Retinal pigment epithelial cell (primary cell): ENCODE data around the gene GPA33.

ENCODE experiments used
- DNase-seq: peaks from one replicate; pipeline ENCODE4 v3.0.0-alpha.2; 2010; ENCODE audit warnings: low read depth
- H3K4me3 ChIP-seq: 2 replicates; pipeline ENCODE4 v1.5.1; 2011; ENCODE audit warnings: mild to moderate bottlenecking, low read length, control low read depth, moderate library complexity
- CTCF ChIP-seq: conservative IDR thresholded peaks from 2 replicates; pipeline ENCODE4 v1.5.1; 2011; ENCODE audit warnings: low read depth, low read length, control low read depth, inconsistent platforms

GPA33 gene

GRCh38 chr1:167088746-167089417 lies 1.3 kb downstream of the GPA33 start:
- no peak overlapping the region for H3K4me3 ChIP-seq
- no peak for DNase-seq
- no peak for TF ChIP-seq CTCF

GRCh38 chr1:167086768-167087167 lies 3.4 kb downstream of the GPA33 start:
- no peak for TF ChIP-seq CTCF

GRCh38 chr1:167086033-167086432 lies 4.1 kb downstream of the GPA33 start:
- no peak overlapping the region for H3K4me3 ChIP-seq
- DNase-seq, result no peak
- TF ChIP-seq CTCF, result no peak

More at GRCh38 chr1:167086768-167087167, 3.4 kb downstream of the GPA33 start:
- no peak overlapping the region for H3K4me3 ChIP-seq
- no peak for DNase-seq

GRCh38 chr1:167084757-167085156 lies 5.4 kb downstream of the GPA33 start:
- no peak for TF ChIP-seq CTCF
- H3K4me3 ChIP-seq, result no peak overlapping the region
- no peak for DNase-seq

- no peak for TF ChIP-seq CTCF
- no peak for DNase-seq
- H3K4me3 ChIP-seq, result no peak overlapping the region
Measured at GRCh38 chr1:167083871-167084270, 6.3 kb downstream of the GPA33 start.

- no peak for DNase-seq
- H3K4me3 ChIP-seq, result no peak overlapping the region
- no peak for TF ChIP-seq CTCF
Measured at GRCh38 chr1:167083066-167083665, 7.0 kb downstream of the GPA33 start.

- TF ChIP-seq CTCF, result no peak
- DNase-seq, result no peak
- no peak overlapping the region for H3K4me3 ChIP-seq
Measured at GRCh38 chr1:167082511-167083027, 7.6 kb downstream of the GPA33 start.
